ENCODE measurements around the gene FRMD8.
A peak's percentile ranks its signal among the peaks of the same experiment; 100 is the strongest.

FRMD8 gene

GRCh38 chr11:65386307-65387140 is at the start of gene FRMD8:
Gene FRMD8 (plus strand): TSS chr11:65386637. CDS start chr11:65387037, 400 bp downstream.
- peak; percentile 66 to 73 for DNase-seq (ENCODE audit: low read depth in 1 of 2, low spot score in 1 of 2)

DNA sequence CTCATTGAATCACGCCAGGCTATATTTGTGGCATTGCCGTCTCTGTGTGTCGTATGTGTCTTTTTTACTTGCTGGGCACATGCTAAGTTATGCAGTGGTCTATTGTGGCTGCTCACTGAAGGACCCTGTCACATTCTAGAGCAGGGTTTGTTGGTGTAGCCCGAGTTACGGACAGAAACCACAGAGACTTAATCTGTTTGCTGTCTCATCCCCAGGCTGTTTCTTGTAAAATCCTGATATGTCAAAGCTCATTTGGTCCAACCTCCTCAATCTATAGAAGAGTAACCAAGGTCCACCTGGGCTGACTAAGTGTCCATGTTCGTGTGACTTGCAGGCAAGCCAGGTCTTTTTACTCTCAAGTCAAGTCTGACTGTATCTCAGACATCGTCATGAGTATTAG is 47.8 kb upstream of the FRMD8 start:
- DNase-seq (ENCODE audit: low read depth in 1 of 2, low spot score in 1 of 2): no peak

DNA sequence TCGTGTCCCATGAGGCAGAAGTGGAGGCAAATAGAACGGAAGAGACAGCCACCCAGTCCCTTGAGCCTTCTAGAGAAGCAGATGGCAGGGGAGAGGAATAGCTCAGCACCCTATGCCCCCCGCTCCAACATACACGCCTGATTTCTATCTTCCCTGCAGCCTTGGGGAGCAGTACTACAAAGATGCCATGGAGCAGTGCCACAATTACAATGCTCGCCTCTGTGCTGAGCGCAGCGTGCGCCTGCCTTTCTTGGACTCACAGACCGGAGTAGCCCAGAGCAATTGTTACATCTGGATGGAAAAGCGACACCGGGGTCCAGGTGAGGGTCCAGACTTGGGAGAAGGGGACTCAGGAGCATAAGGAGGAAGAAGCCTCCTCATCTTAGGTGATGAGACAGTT is 46.2 kb upstream of the FRMD8 start:
- DNase-seq (ENCODE audit: low read depth in 1 of 2, low spot score in 1 of 2): no peak

- DNase-seq (ENCODE audit: low read depth in 1 of 2, low spot score in 1 of 2): no peak
These were observed 44.6 kb upstream of the FRMD8 start for GRCh38 chr11:65341856-65342255.

DNA sequence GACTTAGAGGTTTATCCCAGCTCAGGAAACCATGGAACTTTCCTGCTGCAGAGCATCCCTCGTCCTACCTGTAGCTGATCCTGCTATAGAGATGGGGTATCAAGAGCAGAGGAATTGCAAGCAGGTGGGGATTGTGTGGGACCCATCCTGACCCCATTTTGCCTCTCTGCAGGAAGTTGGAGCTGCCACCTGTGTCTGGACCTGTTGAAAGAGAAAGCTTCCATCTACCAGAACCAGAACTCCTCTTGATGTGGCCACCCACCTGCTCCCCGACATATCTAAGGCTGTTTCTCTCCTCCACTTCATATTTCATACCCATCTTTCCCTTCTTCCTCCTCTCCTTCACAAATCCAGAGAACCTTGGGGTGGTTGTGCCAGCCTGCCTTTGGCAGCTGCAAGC is 34.9 kb upstream of the FRMD8 start:
- no peak for DNase-seq (ENCODE audit: low read depth in 1 of 2, low spot score in 1 of 2)

DNA sequence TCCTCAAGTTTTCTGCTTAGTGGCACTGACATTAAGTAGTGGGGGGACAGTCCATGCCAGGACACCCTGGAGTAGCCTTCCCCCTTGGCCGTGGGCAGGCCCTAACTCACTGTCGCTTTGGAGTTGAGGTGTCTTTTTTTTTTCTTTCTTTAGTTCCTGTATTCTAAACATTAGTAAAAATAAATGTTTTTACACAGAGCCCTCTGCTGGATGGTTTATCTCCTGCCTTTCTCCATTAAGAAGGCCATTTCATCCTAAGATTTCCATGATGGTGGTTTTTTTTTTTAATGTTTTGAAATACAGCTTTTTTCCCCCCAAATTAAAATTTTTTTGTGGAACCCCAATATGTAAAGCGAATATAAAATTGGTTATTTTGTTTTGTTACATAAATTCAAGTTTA is 33.7 kb upstream of the FRMD8 start:
- DNase-seq (ENCODE audit: low read depth in 1 of 2, low spot score in 1 of 2): no peak

GRCh38 chr11:65353376-65353775 is 33.1 kb upstream of the FRMD8 start:
- DNase-seq (ENCODE audit: low read depth in 1 of 2, low spot score in 1 of 2): no peak

GRCh38 chr11:65353900-65354264 is 32.6 kb upstream of the FRMD8 start:
- no peak for DNase-seq (ENCODE audit: low read depth in 1 of 2, low spot score in 1 of 2)

GRCh38 chr11:65354265-65355012 is 32.0 kb upstream of the FRMD8 start, which contains the start of gene TIGD3:
Gene TIGD3 (plus strand): TSS chr11:65354751. CDS start chr11:65355809, 1,058 bp downstream.
- DNase-seq (ENCODE audit: low read depth in 1 of 2, low spot score in 1 of 2): peak; percentile 91 to 96

DNA sequence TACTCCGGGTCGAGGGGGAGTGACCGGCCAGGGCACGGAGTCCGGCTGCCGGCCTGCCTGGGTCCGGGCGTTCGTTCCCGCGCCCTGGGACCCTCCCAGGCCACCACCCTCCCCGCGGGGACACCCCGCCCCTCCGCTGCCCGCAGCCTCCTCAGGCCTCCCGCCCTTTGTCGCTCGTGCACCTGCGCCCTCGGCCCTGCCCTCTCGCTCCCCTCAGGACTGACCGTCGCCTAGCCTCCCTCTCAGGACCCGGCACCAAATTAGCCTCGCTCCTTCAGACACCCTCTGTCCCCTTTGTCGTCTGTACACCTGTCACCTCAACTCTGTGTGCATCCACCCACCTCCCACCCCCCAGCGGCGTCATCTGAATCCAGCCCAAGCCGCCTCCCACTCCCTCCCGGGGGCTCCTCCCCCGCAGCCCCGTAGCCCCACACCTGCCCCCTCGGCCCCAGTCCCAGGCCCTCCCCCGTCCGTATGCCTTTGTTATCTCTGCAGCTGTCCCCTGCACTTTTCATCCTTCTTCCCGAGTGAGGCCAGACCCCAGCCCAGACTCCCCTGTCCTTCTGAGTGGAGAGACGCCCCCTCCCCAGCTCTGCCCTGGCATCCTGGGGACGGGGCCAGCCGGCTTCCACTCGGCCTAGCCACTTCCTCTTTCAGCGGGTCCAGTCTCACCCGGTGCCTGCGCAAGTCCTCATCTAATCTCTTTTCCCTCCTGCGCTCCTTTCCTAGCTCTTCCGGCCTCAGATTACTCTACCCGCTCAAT is 31.2 kb upstream of the FRMD8 start:
- peak in 1 of 2 donors; percentile 24 for DNase-seq (ENCODE audit: low read depth in 1 of 2, low spot score in 1 of 2)

DNA sequence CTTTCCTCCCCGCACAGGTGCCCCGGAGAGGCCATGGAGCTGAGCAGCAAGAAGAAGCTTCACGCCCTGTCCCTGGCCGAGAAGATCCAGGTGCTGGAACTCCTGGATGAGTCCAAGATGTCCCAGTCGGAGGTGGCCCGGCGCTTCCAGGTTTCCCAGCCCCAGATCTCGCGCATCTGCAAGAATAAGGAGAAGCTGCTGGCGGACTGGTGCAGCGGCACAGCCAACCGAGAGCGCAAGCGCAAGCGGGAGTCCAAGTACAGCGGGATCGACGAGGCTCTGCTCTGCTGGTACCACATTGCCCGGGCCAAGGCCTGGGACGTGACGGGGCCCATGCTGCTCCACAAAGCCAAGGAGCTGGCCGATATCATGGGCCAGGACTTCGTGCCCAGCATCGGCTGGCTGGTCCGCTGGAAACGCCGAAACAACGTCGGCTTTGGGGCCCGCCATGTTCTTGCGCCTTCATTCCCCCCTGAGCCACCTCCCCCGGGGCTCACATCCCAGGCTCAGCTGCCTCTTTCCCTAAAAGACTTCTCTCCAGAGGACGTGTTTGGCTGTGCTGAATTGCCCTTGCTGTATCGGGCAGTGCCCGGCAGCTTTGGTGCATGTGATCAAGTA is 30.6 kb upstream of the FRMD8 start:
- DNase-seq (ENCODE audit: low read depth in 1 of 2, low spot score in 1 of 2): no peak

DNA sequence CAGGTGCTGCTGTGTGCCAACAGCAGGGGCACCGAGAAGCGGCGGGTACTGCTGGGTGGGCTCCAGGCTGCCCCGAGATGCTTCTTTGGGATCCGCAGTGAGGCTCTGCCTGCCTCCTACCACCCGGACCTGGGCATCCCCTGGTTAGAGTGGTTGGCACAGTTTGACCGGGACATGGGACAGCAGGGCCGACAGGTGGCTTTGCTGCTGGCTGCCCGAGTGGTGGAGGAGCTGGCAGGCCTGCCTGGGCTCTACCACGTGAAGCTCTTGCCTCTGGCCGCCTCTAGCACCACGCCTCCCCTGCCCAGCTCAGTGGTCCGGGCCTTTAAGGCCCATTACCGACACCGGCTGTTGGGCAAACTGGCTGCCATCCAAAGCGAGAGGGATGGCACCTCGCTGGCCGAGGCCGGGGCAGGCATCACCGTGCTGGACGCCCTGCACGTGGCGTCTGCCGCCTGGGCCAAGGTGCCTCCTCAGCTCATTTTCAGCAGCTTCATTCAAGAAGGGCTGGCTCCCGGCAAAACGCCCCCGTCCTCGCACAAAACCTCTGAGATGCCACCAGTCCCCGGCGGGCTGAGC is 30.0 kb upstream of the FRMD8 start:
- no peak for DNase-seq (ENCODE audit: low read depth in 1 of 2, low spot score in 1 of 2)

DNA sequence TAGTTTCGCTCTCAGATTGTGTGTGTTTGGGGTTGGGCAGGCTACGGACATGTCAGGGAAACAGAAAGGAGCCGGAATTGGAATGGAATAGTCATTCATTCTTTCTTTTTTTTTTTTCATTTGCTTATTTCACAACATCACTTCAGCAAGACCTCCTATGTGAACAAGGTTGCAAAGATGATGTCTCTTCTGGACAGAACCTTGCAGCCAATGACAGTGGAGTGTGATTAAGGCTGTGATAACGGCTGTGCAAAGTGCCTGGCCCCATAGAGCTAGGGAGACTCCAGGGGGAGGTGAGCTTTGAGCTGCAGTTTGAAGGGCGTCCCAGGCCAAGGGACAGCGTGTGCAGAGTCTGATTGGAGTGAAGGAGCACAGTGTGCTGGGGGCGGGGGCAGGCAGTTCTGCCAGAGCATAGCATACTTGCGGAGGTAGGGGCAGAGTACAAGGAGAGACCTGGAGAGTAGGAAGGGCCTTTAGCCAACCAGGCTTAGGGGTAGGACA is 28.5 kb upstream of the FRMD8 start:
- no peak for DNase-seq (ENCODE audit: low read depth in 1 of 2, low spot score in 1 of 2)

DNA sequence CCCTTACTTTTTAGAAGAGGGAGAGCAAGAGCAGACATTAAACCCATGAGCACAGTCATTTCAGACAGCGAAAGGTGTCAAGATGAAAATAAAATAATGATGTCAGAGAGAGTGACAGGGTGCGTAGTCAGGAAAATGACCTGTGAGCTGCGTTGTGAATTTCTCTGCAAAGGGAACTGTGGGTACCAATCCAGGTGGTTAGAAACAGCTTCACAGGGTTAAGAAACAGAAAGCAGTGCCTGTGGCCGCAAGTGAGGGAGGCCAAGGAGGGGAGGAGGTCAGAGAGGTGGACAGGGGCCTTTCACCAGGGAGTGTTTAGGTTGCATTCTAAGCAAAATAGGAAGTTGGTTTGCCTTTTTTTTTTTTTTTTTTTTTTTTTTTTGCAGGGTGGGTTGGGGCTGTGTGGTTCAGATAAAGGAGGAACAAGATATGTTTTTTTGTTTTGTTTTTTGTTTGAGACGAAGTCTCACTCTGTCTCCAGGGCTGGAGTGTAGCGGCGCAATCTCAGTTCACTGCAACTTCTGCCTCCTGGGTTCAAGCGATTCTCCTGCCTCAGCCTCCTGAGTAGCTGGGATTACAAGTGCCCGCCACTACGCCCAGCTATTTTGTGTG is 24.0 kb upstream of the FRMD8 start:
- DNase-seq (ENCODE audit: low read depth in 1 of 2, low spot score in 1 of 2): no peak

DNA sequence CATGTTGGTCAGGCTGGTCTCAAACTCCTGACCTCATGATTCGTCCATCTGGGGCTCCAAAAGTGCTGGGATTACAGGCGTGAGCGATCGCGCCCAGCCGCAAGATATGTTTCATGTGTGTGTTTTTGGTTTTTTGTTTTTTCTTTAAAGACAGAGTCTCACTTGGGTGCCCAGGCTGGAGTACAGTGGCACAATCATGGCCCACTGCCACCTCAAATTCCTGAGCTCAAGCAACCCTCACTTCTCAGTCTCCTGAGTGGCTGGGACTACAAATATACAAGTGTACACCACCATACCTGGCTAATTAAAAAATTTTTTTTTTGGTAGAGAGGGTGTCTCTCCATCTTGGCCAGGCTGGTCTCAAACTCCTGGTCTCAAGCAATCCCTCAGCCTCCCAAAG is 23.5 kb upstream of the FRMD8 start:
- no peak for DNase-seq (ENCODE audit: low read depth in 1 of 2, low spot score in 1 of 2)

- DNase-seq (ENCODE audit: low read depth in 1 of 2, low spot score in 1 of 2): no peak
These were observed 22.7 kb upstream of the FRMD8 start for GRCh38 chr11:65363770-65364169.

GRCh38 chr11:65366340-65366773 is 20.1 kb upstream of the FRMD8 start:
- no peak for DNase-seq (ENCODE audit: low read depth in 1 of 2, low spot score in 1 of 2)

DNA sequence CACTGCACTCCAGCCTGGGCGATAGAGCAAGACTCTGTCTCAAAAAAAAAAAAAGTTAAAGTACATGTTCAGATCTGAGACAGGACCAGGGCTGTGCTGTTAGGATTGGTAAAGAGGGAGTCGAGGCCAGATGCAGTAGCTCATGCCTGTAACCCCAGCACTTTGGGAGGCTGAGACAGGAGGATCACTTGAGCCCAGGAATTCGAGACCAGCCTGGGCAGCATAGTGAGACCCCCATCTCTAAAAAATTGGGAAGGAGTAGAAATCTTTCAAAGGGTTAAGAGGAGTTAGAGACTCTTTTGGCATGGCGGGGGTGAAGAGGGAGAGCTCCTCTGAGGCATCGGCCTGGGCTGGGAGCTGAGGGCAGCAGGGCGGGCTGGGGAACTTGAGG is 15.8 kb upstream of the FRMD8 start:
- DNase-seq (ENCODE audit: low read depth in 1 of 2, low spot score in 1 of 2): no peak

DNA sequence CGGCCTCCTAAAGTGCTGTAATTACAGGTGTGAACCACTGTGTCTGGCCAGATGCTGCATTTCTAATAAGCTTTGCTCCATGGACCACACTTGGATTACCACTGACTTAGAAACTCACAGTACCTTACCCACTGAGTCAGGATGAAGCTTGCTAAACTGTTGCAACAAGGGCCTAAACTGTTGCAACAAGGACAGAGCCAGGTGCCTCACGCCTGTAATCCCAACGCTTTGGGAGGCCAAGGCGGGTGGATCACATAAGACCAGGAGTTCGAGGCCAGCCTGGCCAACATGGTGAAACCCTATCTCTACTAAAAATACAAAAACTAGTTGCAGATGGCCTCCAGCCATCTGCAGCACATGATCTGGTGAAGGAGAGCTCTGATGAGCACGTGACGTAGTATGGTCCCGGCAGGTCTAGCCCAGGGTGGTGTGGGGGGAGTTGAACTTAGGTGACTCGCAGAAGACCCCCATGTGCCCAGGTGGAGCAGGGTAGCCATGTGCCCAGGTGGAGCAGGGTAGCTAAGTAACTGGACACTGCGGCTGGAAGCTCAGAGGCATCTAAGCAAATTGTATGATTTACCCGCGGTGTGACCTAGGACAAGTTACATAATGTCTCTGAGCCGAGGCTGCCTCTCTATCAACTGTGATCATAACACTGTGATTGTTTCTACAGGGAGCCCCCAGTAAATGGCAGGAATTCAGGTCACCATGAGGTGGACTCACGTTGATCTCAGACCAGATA is 12.4 kb upstream of the FRMD8 start:
- no peak for DNase-seq (ENCODE audit: low read depth in 1 of 2, low spot score in 1 of 2)

GRCh38 chr11:65375012-65375411 is 11.4 kb upstream of the FRMD8 start:
- no peak for DNase-seq (ENCODE audit: low read depth in 1 of 2, low spot score in 1 of 2)

Data from activated CD4-positive, alpha-beta T cell treated with anti-CD3 and anti-CD28 coated beads, Interleukin-2, amount 50 U/mL, for 24 hours (primary cell).